AG08395 (cell line): ENCODE results near the gene ITGA8.
"Not testable (repeated sequence)": the region's sequence is repeated elsewhere in the genome, so short reads cannot be mapped to it uniquely, and the experiment has no call there.

Source experiments
- DNase-seq: peaks from one replicate; pipeline ENCODE4 v3.0.0; 2012; ENCODE audit warnings: mixed read lengths, low spot score

ITGA8 gene

GRCh38 chr10:15491856-15492642 is 227.7 kb downstream of the ITGA8 start:
- no peak for DNase-seq

GRCh38 chr10:15489431-15489830 is 230.3 kb downstream of the ITGA8 start:
- DNase-seq, result no peak

GRCh38 chr10:15487376-15487775 is 232.3 kb downstream of the ITGA8 start:
- DNase-seq, result no peak

GRCh38 chr10:15486404-15486803 is 233.3 kb downstream of the ITGA8 start:
- no peak for DNase-seq

GRCh38 chr10:15485684-15486316 is 233.9 kb downstream of the ITGA8 start:
- DNase-seq, result peak; percentile 35

GRCh38 chr10:15485027-15485426 is 234.7 kb downstream of the ITGA8 start:
- no peak for DNase-seq

GRCh38 chr10:15484128-15484527 is 235.6 kb downstream of the ITGA8 start:
- DNase-seq, result no peak

- no peak for DNase-seq
These were observed 236.3 kb downstream of the ITGA8 start for GRCh38 chr10:15483215-15484075.

GRCh38 chr10:15482156-15482555 is 237.6 kb downstream of the ITGA8 start:
- DNase-seq, result peak; percentile 25

- DNase-seq, result no peak
These were observed 240.8 kb downstream of the ITGA8 start for GRCh38 chr10:15478950-15479349.

GRCh38 chr10:15478429-15478828 is 241.3 kb downstream of the ITGA8 start:
- DNase-seq, result no peak

GRCh38 chr10:15476337-15476736 is 243.4 kb downstream of the ITGA8 start:
- no peak for DNase-seq

GRCh38 chr10:15475439-15475838 is 244.3 kb downstream of the ITGA8 start:
- not testable (repeated sequence) for DNase-seq

GRCh38 chr10:15474671-15475070 is 245.1 kb downstream of the ITGA8 start:
- no peak for DNase-seq

- no peak for DNase-seq
These were observed 246.3 kb downstream of the ITGA8 start for GRCh38 chr10:15473396-15473767.

- peak; percentile 81 for DNase-seq
These were observed 247.0 kb downstream of the ITGA8 start for GRCh38 chr10:15472431-15473395.

- DNase-seq, result no peak
These were observed 247.7 kb downstream of the ITGA8 start for GRCh38 chr10:15472008-15472407.

GRCh38 chr10:15469111-15469510 is 250.6 kb downstream of the ITGA8 start:
- DNase-seq, result peak; percentile 28

- DNase-seq, result no peak
These were observed 255.3 kb downstream of the ITGA8 start for GRCh38 chr10:15464381-15464780.
